ENCODE measurements around the gene CTPS2.
"Not testable (repeated sequence)": the region's sequence is repeated elsewhere in the genome, so short reads cannot be mapped to it uniquely, and the experiment has no call there.

Gene CTPS2

DNA sequence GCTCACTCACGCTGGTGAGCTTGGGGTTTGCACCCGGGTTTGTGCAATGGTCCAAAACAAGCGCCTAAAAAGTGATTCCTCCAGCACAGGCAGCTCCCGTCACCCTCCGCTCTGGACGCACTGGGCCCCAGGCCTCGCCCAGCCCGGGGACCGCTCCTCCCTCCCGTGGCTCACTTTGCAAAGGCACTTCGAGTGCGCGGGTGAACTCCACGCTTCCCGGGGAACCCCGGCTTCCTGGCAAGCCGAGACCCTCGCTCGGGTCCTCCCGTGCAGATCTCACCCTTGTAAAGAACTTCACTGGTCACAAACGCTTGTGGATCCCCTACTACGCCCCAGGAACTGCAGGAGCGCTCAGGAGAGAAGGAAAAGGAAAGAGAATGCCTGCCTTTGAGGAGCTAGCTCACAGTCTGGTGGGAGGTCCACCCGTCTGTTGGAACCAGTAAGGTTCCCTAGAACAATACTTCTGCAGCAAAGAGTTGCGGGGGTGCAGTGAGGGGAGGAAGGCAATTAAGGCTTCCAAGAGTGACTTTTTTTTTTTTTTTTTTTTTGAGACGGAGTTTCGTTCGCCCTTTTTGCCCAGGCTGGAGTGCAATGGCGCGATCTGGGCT is at the start of gene CTPS2:
Gene CTPS2, minus strand, starts transcription at position 122 of the 608 bp plus-strand sequence. CDS start 9,767 bp downstream, outside the sequence.
- peak; percentile 43 for DNase-seq

GRCh38 chrX:16761500-16761899 is 49.0 kb upstream of the CTPS2 start:
- DNase-seq = not testable (repeated sequence)

GRCh38 chrX:16756724-16757123 is 44.3 kb upstream of the CTPS2 start:
- no peak for DNase-seq

- DNase-seq = no peak
Observed at GRCh38 chrX:16754019-16754418, 41.5 kb upstream of the CTPS2 start.

DNA sequence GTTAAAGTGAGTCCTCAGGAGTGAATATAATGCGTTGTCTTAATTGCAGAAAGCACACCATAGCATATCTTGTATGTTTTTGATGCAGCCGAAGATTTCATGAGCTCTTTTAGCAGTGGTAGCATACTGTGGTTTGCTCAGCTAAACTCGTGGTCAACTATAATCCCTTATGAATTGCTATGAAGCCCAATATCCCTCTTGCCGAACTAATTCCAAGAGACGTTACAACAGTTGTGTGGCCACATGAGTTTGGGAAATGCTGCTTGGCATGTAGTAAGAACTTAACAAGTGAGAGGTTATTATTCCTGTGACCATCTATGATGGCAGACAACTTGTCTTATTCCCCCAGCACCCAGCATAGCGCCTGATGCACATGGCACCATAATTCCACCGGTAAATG is 37.7 kb upstream of the CTPS2 start:
- DNase-seq = no peak

- DNase-seq = no peak
Observed at GRCh38 chrX:16748425-16748824, 36.0 kb upstream of the CTPS2 start.

DNA sequence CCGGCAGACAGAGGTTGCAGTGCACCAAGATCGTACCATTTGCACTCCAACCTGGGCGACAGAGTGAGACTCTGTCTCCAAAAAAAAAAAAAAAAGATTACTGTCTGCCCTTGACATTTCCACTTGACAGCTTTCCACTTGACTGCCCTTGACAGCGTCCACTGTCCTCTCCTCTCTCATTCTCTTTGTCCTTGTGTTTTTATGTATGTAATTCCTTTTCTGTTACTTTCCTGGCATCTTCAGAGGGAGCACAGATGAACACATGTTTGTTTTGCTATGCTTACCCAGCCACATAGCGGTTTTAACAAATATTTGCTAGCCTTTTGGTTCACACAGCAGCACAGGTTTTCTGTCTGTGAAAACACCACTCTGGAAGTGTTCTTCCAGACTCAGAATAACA is 33.2 kb upstream of the CTPS2 start:
- no peak for DNase-seq

DNA sequence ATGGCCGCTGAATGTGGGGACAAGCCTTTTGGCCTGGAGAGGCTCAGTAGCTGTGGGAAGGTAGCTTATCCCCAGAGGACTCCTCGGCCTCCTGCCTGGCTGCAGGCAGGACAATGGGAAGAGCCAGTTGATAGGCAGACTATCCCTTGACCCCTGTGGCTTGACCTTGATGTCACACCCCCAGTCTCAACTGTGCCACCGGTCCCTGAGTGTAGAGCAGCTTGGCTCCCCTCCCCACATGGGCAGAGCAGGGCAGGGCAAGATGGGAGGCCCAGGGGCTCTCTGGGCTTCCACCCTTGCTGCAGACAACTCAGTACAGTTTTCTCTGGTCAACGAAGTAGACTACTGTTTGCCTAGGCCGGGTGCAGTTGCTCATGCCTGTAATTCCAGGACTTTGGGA is 32.6 kb upstream of the CTPS2 start:
- DNase-seq = no peak

GRCh38 chrX:16743604-16744325 is 31.3 kb upstream of the CTPS2 start:
- no peak for DNase-seq

DNA sequence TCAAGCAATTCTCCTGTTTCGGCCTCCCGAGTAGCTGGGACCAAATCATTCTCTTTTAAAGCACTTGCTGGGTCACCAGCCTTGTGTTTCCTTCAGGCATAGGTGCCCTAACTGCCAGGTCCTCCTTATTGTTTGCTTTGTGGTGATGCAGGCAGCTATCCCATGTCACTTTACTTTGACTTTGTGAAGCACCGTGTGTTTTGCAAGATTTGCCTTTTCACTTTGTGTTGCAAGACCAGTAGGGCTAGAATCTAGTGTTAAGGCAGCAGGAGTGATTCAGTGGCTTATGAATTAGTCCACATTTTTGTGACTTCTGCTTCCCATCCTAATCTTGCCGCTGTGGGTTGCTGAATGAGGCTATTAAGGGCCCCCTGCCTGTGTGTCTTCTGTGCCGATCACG is 27.1 kb upstream of the CTPS2 start:
- no peak for DNase-seq

- no peak for DNase-seq
Observed at GRCh38 chrX:16737024-16737423, 24.6 kb upstream of the CTPS2 start.

- DNase-seq = no peak
Observed at GRCh38 chrX:16733013-16733412, 20.5 kb upstream of the CTPS2 start.

- DNase-seq = no peak
Observed at GRCh38 chrX:16730450-16730849, 18.0 kb upstream of the CTPS2 start.

GRCh38 chrX:16727637-16728036 is 15.2 kb upstream of the CTPS2 start:
- no peak for DNase-seq

DNA sequence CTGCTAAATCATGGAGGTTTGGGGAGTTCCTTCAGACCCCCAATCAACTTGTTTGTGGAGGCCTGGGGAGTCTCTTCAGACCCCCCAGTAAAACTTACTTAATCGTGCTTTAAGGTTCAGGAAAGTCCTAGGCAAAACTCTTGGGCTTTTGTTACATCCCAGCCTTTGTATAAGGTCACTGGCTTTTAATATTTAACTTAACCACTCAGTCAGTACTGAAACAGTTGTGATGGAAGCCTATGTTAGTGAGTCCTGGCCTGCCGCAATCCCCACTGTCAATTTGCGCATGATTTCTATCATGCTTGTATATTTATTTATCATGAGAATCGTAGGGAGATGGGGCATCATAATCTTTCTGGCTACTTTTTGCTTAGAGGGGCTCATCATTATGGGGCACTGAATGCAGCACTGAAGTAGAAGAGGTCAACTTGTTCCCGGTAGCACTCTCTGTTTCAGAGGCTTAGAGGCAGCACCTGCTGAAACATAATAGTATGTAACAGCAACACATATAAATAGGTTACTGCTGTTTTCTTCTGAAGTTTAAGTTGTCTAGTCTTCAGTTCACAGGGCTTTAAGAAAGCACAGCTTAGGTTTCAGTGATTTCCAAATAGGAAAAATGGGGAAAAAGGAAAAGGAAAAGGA is 14.0 kb upstream of the CTPS2 start:
- DNase-seq = not testable (repeated sequence)

DNA sequence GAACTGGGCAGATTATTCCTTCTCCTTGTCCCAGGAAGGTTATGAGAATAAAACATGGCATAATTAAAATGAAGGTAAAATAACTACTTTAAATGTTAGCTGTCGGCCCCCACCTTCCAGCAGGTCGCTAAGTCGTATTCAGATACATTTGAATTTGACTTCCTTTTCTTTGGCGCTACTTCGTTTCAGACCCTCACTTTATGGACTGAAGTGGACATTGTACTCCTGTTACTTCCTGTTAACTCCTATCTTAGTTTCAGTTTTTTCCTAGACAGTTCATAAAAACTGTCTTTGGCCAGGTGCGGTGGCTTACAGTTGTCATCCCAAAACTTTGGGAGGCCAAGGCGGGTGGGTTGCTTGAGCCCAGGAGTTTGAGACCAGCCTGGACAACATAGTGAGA is 12.6 kb upstream of the CTPS2 start:
- DNase-seq = no peak

DNA sequence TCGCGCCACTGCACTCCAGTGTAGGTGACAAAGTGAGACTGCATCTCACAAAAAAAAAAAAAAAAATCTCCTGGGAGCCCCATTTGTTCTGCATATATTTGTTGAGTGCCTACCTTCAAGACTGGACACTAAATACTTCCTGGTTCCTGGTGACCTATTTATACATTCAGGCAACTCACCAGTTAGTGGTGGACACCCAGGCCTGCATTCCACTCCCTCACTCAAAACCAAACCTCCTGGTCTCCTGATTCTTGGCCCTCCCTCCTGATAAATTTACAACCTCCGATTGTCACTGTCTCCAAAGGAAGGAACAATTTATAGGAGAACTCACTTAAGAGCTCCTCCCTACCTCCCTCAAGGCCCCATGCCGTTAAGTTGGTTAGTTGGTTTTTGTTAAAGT is 10.0 kb upstream of the CTPS2 start:
- no peak for DNase-seq

DNA sequence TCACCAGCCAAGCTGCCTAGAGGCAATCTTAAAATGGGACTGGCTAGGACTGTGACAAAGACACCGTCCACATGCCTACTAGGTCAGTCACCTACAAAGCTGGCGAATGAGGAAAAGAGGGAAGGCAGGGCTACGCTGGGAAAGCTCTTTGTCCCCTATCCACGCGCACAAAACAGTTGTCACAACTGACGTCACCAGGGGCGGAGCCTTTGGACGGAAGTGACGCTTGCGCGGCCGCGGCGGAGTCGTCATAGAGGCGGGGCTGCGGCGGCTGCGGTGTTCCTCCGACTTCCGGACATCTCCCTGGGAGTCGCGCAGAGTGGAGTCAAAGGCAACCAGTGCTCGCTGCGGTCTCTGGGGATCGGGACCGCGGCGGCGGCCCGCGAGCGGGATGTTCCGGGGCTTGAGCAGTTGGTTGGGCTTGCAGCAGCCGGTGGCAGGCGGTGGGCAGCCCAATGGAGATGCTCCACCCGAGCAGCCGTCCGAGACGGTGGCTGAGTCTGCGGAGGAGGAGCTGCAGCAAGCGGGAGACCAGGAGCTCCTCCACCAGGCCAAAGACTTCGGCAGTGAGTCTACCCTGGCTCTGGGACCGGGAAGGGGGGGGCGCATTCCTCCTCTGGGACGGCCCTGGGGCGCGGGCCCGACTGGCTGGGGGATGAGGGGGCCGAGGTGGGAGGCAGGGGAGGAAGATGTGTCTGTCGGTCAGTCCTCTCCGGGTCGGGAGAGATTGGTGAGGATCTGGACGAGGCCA is 7.0 kb upstream of the CTPS2 start, which contains the start of gene SYAP1:
Gene SYAP1, plus strand, starts transcription at position 279 of the 751 bp plus-strand sequence. Its CDS starts 113 bp downstream, at position 392.
- peak; percentile 98 for DNase-seq

DNA sequence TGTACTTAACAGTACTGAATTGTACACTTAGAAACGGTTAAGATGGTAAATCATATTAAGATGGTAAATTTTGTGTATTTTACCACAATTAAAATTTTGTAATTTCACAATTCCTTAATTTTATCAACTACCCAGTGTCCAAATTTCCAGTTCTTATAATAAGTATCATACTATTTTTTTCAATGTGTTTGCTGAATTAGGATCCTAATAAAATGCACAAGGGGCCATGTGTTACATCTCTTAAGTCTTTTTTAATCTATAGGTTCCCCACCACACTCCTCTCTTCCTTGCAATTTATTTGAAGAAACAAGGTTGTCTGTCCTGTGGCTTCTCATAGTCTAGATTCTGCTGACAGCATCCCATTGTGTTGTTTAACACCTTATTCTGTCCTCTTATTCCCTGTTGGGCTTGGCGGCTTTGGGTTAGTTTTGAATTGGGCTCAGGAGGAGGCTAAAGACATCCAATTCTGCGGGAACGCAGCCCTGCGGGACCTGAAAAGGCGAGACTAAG is 6.4 kb upstream of the CTPS2 start:
- no peak for DNase-seq

- DNase-seq = not testable (repeated sequence)
Observed at GRCh38 chrX:16716451-16716850, 4.0 kb upstream of the CTPS2 start.

- not testable (repeated sequence) for DNase-seq
Observed at GRCh38 chrX:16715638-16716037, 3.2 kb upstream of the CTPS2 start.

DNA sequence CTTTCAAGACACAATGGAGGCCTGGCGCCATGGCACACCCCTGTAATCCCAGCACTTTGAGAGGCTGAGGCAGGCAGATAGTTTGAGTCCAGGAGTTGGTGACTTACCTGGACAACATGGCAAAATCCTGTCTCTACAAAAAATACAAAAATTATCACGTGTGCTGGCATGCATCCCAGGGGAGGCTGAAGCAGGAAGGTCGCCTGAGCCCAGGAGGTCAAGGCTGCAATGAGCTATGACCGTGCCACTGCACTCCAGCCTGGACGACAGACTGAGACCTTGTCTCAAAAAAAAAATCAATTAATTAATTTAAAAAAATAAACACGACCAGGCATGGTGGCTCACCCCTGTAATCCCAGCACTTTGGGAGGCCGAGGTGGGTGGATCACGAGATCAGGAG is 2.0 kb upstream of the CTPS2 start:
- no peak for DNase-seq

- DNase-seq = peak; percentile 35
Observed at GRCh38 chrX:16711893-16712547, 449 bp downstream of the CTPS2 start.

Data from activated CD4-positive, CD25-positive, alpha-beta regulatory T cell treated with anti-CD3 and anti-CD28 coated beads, Interleukin-2, amount 50 U/mL, for 72 hours (primary cell).